Head of caudate nucleus (tissue), 42 donors: Measurements from ENCODE around the gene SLC35F5.
"Not testable (repeated sequence)": the region's sequence is repeated elsewhere in the genome, so short reads cannot be mapped to it uniquely, and the experiment has no call there.

Experiments
- DNase-seq, 42 donors: peaks; one replicate each; pipeline versions ENCODE4 v3.0.0 to v3.0.0-alpha.2; 2020 to 2021; ENCODE audit warnings: mixed read lengths in 7 of 42
- intact Hi-C: fragments of 100-400 bp; cut with DNase I; formaldehyde crosslinking; loops from one replicate; pipeline ENCODE4 v1.15.0; 2022

SLC35F5 gene

DNA sequence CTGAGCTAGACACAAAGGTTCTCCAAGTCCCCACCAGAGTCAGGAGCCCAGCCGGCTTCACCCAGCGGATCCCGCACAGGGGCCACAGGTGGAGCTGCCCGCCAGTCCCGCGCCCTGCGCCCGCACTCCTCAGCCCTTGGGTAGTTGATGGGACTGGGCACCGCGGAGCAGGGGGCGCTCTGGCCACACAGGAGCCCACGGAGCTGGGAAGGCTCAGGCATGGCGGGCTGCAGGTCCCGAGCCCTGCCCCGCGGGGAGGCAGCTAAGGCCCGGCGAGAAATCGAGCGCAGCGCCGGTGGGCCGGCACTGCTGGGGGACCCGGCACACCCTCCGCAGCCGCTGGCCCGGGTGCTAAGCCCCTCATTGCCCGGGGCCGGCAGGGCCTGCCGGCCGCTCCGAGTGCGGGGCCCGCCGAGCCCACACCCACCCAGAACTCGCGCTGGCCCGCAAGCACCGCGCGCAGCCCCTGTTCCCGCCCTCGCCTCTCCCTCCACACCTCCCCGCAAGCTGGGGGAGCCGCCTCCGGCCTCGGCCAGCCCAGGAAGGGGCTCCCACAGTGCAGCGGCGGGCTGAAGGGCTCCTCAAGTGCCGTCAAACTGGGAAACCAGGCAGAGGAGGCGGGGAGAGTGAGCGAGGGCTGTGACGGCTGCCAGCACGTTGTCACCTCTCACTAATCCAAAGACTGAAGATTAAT, 52.0 kb downstream of the SLC35F5 start:
- DNase-seq, intact Hi-C loops: not testable (repeated sequence)

DNA sequence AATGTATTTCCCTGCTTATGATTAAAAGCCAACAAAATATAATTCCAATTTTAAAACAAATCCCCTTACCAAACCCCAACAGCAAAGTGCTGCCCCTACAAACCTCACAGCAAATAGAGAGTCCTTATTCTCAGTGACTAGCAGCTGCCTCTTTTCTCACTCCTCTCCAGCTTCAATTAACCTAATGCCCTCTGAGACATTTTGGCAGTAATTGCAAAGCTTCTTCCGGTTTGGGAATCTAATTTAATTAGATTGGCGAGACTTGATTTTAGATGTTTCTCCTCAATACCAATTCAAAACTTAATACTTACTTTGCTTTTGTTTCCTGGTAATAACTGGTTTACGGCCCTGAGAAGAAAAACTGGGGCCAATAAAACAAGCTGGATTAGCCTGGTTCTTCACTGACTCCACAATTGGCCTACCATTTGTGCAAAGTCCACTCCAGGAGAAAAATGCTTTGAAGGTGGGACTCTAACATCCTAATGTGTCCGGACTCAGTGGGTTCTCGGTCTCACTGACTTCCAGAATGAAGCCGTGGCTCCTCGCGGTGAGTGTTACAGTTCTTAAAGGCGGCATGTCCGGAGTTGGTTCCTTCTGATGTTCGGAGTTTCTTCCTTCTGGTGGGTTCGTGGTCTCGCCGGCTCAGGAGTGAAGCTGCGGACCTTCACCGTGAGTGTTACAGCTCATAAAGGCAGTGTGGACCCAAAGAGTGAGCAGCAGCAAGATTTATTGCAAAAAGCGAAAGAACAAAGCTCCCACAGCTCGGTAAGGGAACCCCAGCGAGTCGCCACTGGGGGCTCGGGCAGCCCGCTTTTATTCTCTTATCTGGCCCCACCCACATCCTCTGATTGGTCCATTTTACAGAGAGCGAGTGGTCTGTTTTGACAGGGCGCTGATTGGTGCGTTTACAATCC, 52.8 kb downstream of the SLC35F5 start:
- DNase-seq = no peak
- intact Hi-C loops = no loop called here

GRCh38 chr2:113700186-113700841, 56.1 kb downstream of the SLC35F5 start:
- DNase-seq = peak in 8 of 42 donors; percentile 6 to 41 (median 12)
- intact Hi-C loops = no loop called here

GRCh38 chr2:113698892-113699447, 57.5 kb downstream of the SLC35F5 start:
- DNase-seq = no peak
- intact Hi-C loops = no loop called here

DNA sequence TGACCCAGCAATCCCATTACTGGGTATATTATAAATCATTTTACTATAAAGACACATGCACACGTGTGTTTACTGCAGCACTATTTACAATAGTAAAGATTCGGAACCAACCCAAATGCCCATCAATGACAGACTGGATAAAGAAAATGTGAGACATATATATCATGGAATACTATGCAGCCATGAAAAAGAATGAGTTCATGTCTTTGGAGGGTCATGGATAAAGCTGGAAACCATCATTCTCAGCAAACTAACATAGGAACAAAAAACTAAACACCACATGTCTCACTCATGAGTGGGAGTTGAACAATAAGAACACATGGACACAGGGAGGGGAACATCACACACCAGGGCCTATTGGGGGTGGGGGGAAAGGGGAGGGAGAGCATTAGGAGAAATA, 58.2 kb downstream of the SLC35F5 start:
- DNase-seq, intact Hi-C loops: not testable (repeated sequence)

- intact Hi-C loops = no loop called here
- DNase-seq = no peak
Observed at GRCh38 chr2:113697516-113697915, 58.9 kb downstream of the SLC35F5 start.

- DNase-seq = no peak
- intact Hi-C loops = no loop called here
Observed at GRCh38 chr2:113694438-113694837, 62.0 kb downstream of the SLC35F5 start.

GRCh38 chr2:113692698-113693428, 63.6 kb downstream of the SLC35F5 start:
- no peak for DNase-seq
- intact Hi-C loops = no loop called here

DNA sequence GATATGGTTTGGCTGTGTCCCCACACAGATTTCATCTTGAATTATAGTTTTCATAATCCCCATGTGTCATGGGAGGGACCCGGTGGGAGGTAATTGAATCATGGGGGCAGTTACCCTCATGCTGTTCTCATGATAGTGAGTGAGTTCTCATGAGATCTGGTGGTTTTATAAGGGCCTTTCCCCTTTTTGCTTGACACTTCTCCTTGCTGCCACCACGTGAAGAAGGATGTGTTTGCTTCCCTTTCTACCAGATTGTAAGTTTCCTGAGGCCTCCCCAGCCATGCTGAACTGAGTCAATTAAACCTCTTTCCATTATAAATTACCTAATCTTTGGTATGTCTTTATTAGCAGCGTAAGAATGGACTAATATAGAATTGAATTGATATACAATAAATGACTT, 65.6 kb downstream of the SLC35F5 start:
- intact Hi-C loops, DNase-seq: not testable (repeated sequence)

DNA sequence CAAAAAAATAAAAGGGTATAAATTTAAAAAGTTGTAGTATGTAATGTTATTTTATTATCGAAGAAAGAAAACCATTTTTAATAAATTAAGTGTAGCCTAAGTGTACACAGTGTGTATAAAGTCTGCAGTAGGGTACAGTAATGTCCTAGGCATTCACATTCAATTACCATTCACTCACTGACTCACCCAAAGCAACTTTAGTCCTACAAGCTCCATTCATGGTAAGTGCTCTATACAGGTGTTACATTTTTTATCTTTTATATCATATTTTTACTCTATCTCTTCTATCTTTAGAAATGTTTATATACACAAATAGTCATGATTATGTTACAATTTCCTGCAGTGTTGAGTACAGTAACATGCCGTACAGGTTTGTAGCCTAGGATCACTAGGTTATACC, 69.9 kb downstream of the SLC35F5 start:
- intact Hi-C loops = no loop called here
- no peak for DNase-seq

GRCh38 chr2:113685471-113685870, 71.0 kb downstream of the SLC35F5 start:
- intact Hi-C loops = no loop called here
- no peak for DNase-seq

GRCh38 chr2:113679457-113679856, 77.0 kb downstream of the SLC35F5 start:
- DNase-seq = no peak
- intact Hi-C loops = no loop called here

- DNase-seq = no peak
- intact Hi-C loops = no loop called here
Observed at GRCh38 chr2:113677330-113677729, 79.1 kb downstream of the SLC35F5 start.

GRCh38 chr2:113676623-113677266, 79.7 kb downstream of the SLC35F5 start:
- intact Hi-C loops = no loop called here
- no peak for DNase-seq

DNA sequence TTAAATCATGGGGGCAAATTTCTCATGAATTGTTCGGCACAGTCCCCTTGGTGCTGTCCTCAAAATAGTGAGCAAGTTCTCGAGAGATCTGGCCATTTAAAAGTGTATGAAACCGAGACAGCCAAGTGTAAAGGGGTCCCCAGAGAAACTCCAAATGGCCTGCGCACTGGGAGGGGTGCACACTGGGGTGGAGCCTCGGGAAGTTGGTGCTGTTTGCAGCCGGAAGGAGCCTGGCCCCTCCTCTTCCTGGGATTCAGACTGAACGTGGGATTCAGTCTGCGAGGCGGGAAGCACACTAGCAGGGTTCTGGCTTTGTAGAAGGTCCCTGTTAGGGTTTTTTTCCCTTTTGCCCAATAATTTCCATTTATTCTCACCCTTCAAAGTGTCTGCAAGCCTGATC, 80.6 kb downstream of the SLC35F5 start:
- intact Hi-C loops = no loop called here
- no peak for DNase-seq

DNA sequence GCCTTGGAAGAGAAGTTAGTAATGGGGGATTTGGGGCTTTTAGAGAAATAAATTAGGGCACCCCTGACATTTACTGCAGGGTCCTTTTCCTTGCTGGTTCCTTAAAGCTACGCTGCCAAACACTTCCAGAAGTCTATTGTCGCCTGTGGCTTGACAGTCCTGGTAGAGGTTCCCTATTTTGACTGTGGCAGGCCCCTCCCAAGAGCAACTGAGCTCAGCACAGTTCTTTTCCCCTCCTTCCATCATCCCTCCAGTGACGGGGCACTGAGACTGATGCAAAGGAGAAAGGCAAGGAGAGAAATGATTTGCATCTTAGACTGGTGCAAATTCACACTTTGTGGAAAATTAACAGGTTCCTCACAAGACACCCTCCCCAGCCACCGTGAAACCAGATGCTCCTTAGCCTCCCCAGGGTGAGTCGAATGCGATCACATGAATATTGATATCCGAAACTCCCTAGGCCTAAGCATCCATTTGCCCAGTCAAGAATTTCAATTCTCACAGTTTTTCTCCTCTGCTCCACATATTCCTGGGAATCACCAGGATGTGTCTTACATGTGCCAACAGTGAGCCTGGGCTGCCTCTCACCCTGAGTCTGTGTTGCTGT, 84.0 kb downstream of the SLC35F5 start:
- DNase-seq = no peak
- intact Hi-C loops = no loop called here

DNA sequence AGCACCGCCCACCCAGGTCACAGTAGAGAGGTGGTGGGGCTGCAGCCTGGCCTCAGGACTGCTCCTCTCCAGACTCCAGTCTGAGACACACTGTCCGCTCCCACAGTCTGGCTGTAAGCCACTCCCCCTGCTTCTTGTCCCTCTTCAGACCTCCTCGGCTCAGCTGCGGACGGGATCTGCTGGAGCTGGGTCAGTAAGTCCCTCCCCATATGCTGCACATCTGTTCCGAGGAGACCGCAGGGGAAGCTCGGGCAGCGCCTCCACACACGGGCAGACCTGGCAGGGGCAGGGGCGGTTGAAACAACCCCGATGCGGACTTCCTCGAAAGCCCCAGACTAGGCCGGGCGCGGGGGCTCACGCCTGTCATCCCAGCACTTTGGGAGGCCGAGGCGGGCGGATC, 87.4 kb downstream of the SLC35F5 start:
- DNase-seq, intact Hi-C loops: not testable (repeated sequence)
